Stomach (tissue), 4 donors: ENCODE data around the gene MBP.

Experiments used
- EP300 ChIP-seq: sonication (generic); formaldehyde crosslinking; IDR thresholded peaks from one replicate; pipeline ENCODE4 v1.6.1; 2017; ENCODE audit warnings: antibody characterized with exemption
- POLR2A ChIP-seq, 4 donors: fragments of 450-650 bp; IDR thresholded peaks; one replicate each; pipeline ENCODE4 v1.6.1; 2016; ENCODE audit warnings: antibody characterized with exemption in 4 of 4, control low read depth in 2 of 4, mild to moderate bottlenecking in 1 of 4, moderate library complexity in 1 of 4
- TF ChIP-seq, protein P1 (sequence below), 7 experiments: fragments of 450-650 bp in 4 of 7; fragments of 200-600 bp in 3 of 7; sonication (generic) in 3 of 7; IDR thresholded peaks; one replicate each; pipeline ENCODE4 v1.5.1; 2016 to 2019; ENCODE audit warnings: antibody characterized with exemption in 7 of 7, control low read depth in 2 of 7, mild to moderate bottlenecking in 1 of 7

DNA sequence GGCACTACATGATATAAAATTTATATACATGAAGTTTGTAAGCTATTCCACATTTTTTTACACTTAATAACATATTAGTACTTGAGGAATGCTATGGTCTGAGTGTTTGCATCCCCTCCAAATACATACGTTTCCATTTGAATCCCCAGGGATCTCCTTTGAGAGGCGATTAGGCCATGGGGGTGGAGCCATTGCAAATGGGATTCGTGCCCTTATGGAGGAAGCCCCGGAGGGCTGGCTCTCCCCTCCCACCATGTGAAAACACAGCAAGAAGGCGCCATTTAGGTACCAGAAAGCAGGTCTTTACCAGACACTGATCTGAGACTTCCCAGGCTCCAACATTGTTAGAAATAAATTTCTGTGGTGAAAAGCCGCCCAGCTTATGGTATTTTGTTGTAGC, 20.8 kb upstream of the MBP start:
- TF ChIP-seq, protein P1, sequence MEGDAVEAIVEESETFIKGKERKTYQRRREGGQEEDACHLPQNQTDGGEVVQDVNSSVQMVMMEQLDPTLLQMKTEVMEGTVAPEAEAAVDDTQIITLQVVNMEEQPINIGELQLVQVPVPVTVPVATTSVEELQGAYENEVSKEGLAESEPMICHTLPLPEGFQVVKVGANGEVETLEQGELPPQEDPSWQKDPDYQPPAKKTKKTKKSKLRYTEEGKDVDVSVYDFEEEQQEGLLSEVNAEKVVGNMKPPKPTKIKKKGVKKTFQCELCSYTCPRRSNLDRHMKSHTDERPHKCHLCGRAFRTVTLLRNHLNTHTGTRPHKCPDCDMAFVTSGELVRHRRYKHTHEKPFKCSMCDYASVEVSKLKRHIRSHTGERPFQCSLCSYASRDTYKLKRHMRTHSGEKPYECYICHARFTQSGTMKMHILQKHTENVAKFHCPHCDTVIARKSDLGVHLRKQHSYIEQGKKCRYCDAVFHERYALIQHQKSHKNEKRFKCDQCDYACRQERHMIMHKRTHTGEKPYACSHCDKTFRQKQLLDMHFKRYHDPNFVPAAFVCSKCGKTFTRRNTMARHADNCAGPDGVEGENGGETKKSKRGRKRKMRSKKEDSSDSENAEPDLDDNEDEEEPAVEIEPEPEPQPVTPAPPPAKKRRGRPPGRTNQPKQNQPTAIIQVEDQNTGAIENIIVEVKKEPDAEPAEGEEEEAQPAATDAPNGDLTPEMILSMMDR (IDR thresholded peaks at IDR 0.05) = no peak
- TF ChIP-seq POLR2A (IDR thresholded peaks at IDR 0.05) (no peak), EP300 (no peak)
